PC-9 (cell line): ENCODE results near the gene MMS22L.

Experiments used
- CTCF ChIP-seq: fragments of 200-600 bp; sonication (generic); conservative IDR thresholded peaks from 2 replicates; pipeline ENCODE4 v1.6.1; 2017; ENCODE audit warnings: mixed run types, antibody characterized with exemption, mild to moderate bottlenecking, moderate library complexity
- EZH2 ChIP-seq: fragments of 200-600 bp; sonication (generic); IDR thresholded peaks from 2 replicates; pipeline ENCODE4 v1.8.0; 2017; ENCODE audit warnings: antibody characterized with exemption, low read depth

DNA sequence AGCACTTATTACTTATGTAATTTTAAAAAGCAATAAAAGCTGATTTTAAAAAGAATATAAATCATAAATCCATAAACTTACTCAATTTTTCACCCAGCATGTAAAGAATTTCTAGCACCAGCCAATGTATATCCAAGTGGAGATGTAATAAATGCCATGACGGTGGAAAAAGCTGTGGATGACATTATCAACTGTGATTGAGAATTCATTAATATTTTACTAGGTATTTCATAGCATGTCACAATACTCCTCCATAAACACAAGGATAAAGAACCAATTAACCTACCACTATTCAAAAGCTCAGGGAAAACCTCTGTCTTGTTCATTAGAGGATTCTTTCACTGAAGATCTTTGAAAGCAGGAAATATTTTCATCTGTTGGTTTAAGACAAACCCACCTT, 13.2 kb downstream of the MMS22L start:
- no peak for TF ChIP-seq CTCF
- no peak for TF ChIP-seq EZH2
